ENCODE data around the gene IL4R.

Gene IL4R

DNA sequence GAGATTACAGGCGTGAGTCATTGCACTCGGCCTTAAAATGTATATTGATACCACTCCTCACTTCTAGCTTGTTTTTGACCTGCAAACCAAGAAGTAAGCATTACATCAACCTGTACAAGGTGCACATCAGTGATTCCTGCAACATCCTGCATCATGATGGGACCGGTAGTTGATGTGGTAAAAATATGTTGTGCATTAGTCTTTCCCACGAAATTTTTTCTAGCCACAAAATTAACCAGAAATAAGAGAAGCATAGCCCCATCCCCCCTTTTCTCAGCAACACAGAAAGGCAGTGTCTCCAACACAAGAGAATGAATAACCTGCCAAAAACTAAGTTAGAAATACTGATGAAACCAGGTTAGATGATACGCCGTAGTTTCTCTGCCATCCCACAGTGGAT, 24.1 kb upstream of the IL4R start:
- no peak for DNase-seq

DNA sequence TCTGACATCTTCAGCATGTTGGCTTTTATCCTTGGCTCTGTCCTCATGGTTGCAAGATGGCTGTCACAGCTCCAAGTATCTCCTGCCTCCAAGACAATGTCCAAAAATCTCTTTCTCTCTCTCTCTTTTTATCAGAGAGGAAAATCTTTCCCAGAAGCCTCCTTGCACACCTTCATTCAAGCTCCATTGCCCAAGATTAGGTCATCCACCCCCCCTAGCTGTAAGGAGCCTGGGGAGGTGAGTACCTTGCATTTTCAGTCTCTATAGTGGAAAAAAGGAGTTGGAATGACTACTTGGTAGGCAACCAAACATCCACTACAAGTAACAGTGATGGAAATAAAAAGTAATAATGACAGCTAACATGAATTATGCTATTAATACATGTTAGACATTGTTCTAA, 23.2 kb upstream of the IL4R start:
- no peak for DNase-seq

DNA sequence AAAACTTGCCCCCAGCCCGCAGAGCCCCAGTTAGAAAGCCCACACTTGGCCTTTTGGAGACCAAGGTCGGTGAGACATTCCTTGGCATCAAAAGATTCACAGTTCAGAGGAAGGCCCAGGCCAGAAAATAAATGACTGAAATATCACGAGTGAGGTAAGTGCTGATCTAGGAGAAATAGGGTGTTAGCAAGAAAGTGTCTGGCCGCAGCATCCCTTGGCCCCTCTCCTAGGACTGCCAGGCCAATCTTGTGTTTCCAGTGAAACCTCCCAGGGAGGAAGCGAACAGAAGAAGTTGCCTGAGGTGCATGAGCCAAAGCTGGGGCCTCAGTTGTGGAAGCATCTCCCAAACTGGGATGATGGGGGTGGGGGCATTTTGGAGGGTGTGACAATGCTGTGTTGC, 22.7 kb upstream of the IL4R start:
- no peak for DNase-seq

DNA sequence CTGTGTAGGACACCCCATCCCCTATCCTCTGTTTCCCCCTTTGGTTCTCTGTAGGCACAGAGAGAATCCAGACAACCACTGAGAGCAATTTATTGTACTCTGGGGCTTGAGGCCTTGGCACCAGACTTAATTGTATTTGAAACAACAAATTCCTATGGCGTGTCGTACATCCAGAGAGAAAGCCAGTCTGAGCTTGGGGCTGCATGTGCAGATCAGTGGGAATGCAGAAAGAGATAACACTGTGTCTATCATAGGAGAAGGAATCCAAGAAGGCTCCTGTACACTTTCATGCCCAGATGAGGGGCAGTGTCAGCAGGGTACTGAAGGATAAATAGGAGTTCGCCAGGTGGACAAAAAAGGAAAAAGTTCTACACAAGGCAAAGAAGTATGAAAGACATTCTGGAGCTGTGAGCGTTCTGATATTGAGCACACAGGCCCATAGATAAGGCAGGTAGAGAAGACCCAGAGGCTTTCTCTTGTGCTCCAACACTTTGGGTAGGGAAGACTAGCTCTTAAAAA, 22.0 kb upstream of the IL4R start:
- no peak for DNase-seq

DNA sequence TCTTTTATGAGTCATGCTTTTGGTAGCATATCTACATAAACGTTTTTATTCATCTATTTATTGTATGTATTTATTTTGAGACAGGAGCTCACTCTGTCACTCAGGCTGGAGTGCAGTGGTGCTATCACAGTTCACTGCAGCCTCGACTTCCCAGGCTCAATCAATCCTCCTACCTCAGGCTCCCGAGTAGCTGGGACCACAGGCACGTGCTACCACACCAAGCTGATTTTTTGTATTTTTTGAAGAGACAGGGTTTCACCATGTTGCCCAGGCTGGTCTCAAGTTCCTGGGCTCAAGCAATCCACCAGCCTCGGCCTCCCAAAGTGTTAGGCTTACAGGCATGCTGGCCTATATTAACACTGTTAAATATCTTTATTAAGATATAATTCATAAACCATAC, 20.4 kb upstream of the IL4R start:
- no peak for DNase-seq

DNA sequence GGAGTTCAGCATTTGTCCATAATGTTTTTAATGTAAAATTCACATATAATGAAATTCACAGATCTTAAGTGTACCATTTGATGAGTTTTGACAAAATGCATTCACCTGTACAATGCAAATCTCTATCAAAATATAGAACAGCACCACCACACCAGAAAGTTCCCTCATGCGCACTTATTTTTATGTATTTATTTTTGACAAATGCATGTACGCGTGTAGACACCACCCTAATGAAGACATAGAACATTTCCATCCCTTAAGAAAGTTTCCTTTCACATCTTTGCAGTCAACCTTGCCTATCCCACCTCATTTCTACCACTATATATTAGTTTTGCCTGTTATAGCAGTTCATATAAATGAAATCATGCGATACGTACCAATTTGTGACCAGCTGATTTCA, 15.6 kb upstream of the IL4R start:
- DNase-seq = no peak

DNA sequence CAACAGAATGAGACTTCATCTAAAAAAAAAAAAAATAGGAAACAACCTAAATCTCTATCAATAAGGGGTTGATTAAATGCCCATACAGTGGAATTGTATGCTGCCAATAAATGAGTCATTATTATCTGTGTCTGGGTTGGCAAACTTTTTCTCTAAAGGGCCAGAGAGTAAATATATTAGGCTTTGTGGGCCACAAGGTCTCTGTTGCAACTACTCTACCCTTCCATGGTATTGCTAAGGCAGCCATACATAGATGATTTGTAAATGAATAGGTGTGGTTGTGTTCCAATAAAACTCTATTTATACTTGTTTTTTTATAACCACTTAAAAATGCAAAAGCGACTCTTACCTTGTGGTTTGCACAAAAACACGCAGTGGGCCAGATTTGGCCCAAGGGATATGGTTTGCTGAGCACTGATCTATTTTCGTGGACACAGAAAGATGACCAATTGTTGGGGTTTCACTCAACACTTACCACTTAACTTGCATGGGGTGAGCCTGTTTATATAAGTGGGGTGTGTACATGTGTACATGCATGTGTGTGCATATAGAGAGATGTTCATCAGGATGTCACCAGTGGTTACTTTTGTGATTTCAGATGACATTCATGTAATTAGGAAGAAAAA, 12.4 kb upstream of the IL4R start:
- no peak for DNase-seq

DNA sequence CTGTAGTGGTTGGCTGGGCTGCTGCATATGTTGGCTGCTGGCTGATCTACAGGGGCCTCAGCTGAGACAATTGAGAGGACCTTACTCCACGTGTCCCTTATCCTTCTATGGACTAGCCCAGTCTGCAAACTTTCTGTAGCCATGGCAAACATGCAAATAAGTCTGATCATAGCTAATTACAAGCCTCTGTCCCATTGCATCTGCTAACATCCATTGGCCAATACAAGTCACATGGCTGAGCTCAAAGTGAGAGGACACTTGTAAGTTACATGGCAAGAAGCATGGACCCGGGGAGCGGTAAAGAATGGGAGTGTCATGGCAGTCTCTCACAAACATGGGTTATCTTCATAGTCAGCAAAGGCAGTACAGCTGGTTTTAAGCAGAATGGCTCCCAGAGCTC, 11.6 kb upstream of the IL4R start:
- DNase-seq = no peak

DNA sequence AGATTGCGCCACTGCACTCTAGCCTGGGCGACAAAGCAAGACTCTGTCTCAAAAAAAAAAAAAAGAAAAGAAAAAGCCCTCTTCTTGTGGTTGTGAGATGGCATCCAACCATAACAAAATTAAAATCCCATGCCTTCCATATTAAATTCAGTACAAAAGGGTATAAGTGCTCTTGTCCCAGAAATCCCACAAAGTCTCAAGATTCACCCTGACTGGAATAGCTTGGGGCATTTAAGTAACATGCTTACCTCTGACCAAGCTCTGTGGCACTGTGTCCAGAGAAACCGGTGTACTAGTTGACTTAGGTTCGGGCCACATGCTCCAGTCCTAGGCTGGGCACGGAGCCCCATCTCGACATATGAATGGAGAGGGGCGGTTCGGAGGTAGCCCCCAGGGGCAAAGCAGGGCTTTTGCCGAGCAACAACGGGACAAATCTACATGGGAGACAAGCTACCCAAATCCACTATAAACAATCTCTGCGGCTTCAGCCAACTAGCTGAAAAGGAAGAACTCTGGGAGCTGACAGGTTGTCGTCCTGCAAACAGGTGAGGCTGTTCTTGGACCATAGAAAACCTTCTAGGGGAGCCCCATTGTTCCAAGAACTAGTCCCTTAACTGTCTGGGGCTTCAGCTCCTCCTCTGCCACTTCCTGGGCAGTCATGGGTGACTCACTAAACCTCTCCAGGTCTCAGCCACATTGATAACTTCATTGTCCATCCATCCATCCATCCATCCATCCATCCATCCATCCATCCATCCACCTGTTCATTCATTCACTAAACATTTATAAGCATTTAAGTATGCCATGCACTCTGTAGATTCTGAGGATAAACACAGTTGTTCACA, 10.3 kb upstream of the IL4R start:
- DNase-seq = no peak

DNA sequence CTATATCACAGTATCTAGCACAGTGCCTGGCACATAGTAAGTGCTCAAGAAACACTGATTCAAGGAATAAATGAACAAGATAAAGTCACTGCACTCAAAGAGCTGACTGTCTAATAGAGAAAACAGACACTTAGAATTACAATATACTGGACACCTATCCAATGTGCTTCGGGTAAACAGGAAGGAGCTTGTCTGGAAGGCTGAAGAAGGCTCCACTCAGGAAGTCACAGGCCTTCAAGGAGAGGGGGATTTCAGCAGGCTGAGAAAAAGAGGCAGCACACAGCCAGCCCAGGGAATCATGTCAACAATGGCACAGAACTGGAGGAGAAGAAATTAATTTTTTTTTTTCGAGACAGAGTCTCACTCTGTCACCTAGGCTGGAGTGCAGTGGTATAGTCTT, 9.7 kb upstream of the IL4R start:
- no peak for DNase-seq

DNA sequence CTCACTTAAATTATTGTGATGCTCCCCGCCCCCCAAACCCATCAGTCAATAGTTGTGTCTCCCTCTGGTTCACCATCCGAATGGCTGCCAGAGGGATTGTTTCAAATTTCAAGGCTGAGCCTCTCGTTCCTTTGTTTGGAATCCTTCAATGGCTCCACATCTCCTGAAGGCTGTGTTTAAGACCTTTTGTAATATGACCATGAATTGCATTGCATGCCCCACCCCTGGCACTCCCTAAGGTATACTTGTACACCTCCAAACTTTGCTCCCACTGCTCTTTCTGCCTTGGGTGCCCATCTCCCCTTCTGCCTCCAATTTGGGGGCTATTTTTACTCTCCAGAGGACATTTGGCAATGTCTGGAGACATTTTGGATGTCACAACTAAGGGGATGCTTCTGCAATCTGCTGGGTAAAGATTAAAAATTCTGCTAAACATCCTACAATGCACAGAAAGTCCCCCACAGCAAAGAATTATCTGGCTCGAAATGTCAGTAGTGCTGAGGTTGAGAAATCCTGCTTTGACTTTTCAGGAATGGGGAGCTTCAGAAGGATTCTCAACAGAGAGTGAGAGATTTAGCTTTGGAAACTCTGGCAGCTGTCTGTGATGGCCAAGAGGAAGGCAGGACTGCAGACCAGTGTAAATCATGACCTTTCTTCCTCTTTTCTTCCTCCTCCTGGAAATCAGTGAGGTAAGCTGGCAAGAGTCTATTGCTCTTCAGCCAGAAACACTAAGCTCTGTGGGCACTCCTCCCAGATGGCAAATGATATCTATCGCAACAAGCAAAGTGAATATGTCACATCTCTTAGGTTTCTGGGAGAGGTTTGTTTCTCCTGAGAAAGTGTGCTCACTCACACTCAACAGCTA, 8.7 kb upstream of the IL4R start:
- no peak for DNase-seq

DNA sequence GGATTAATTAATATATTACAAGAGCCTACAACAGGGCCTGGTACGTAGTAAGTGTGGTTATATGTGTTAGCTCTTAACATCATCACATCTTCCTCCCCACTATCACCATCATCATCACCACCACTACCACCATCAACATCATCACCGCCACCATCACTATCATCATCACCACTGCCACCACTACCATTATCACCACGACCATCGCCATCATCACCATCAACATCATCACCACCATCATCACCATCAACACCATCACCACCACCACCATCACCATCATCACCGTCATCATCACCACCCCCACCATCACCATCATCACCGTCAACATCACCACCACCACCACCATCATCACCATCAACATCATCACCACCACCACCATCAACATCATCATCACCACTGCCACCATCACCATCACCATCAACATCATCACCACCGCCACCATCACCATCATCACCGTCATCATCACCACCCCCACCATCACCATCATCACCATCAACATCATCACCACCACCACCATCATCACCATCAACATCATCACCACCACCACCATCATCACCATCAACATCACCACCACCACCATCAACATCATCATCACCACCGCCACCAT, 7.8 kb upstream of the IL4R start:
- no peak for DNase-seq

DNA sequence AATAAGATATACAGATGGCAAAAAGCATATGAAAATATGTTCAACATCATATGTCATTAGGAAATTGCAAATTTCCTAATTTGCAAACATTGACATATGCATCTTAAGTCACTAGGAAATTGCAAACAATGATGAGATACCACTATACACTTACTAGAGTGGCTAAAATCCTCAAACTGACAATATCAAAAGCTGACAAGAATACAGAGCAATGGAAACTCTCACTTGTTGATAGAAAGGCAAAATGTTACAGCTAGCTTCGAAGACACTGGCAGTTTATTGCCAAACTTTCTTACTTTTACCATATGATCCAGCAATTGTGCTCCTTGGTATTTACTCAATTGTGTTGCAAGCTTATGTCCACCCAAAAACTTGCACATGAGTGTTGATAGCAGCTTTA, 5.0 kb upstream of the IL4R start:
- DNase-seq = no peak

DNA sequence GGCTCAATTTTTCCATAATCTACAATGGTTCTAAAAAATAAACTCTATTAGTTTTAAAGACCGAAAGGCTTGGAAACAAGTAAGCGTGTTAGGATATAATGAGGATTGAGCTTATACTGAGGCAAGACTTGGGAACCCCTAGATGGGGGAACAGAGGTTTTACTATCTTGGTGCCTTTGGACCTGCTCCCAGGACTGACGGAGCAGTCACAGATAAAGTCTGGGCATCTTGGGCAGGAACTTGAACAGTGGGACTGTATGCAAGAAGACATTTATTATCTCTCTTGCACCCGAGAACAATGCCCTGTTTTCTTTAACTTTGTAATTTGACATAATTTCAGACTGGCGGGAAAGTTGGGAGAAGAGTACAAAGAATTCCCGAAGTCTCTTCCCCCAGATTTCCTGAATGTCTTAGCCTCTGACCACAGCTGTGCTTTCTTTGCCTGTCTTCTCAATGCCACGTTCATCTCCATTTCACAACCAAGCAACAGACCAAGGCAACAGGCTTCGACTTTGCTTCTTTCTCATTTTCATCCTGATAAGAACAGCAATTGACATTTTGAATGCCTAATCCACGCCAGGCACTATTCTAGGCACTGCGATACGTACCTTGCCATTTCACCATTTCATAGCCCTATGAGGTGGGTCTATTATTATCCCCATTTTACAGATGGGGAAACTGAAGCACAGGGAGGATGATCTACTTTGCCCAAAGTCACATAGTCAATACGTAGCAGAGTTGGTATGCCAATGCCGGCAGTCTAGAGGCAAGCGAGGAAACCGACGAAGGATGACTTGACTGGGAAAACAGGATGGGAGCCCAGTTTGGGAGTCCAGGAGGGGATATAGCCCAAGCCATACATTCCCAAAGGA, 3.0 kb upstream of the IL4R start:
- no peak for DNase-seq

DNA sequence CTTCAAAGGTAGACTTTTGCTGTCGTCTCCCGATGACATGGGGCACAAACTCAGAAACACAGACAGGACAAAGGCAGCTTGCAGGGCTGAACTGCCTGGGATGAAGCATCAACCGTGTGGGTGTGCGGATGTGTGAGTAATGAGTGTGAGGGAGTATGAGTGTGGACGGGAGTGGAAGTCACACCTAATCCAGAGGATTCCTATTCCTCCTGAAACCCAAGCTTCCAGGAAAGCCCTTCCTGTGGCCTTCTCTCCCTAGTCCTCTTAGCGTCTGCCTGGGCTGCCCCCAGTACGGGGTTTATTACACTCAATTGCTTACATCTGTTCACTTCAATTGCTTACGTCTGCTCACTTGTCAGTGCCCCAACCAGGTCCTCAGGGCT, 2.3 kb upstream of the IL4R start:
- DNase-seq = peak; percentile 45

DNA sequence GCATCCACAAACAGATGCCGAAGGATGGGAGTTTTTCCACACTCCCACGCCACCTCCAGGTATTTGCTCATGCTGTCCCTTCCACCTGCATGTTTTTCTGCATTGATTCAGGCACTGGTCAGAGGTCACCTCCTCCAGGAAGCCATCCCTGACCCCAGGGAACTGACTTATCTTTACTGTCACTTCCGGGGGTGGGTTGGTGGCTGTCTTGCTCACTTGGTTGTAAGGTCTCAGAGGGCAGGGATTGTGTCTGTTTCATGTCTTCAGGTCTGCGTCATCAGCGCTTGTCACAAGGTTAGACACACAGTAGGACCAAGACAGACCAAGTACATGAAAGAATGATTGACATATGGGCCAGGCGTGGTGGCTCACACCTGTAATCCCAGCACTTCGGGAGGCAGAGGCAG, 1.9 kb upstream of the IL4R start:
- DNase-seq = no peak

DNA sequence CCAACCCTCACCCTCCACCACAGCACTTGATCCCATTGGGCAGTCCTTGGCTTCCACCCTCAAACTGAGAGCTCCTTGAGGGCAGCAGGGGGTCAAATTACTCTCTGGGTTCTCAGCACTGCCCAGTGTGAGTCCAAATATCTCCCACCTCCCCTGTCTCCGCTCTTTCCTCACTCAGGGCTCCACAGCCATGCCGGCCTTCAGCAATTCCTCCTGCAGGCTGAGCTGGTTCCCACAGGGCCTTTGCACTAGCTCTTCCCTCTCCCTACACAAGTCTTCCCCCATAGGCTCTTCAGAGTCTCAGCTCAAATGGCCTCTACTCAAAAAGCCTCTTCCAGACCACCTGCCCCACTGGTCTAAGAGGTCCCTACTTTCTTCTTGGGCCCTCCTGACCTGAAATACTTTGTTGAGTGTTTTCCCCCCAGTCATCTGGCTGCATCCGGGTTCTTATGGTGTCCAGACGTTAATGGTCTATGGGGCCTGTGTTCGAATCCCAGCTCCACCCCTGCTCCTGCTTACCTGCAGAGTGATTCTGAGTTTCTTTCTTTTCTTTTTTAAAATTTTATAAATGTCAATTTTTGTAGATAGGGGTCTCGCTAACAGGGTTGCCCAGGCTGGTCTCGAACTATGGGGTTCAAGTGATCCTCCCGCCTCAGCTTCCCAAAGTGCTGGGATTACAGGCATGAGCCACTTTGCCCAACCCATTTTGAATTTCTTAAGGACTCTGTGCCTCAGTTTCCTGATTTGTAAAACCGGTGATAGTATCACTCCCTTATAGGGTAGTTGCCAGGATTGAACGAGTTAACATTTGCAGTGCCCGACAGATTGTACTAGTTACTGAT, 973 bp upstream of the IL4R start:
- no peak for DNase-seq

DNA sequence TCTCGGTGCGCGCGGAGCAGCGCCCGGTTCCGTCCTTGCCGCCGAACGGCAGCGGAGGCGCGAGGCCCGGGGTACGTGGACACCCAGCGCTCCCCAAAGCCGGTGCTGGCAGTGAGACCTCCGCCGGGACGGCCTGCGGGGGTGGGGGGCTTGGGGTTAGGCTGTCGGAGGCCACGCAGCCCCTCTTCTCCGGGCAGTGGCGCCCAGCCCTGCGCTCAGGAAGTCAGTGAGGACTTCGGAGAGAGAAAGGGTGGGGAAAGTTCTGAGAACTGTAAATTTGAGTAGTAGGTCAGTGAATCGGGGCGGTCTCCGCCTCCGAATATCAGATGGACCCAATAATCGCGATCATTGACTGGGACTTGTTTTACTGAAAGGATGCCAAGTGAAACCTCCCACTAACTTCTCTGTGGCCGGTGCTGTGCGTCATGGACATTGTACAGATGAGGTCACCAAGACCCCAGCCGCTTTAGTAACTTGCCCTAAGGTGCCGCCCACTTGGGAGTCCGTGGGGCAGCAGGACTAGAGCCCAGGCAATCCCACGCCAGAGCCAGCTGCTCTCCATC, 468 bp downstream of the IL4R start:
- DNase-seq = peak; percentile 64

DNA sequence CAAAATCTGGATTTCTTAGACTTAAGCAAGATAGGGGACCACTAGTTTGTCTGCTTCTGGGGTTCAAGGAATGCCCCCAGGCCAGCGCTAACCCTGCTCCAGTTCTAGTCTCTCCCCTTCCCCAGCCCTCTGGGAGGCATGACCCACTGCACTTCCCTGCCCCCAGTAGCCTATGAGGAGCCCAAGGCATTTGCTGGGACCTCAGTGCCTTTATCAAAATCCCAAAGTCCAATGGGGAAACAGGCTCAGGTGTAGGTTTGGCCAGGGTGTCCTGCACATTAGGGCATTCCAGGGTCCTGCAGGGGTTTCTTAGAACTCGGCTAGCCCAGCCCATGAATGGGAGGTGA, 1.2 kb downstream of the IL4R start:
- DNase-seq = no peak

DNA sequence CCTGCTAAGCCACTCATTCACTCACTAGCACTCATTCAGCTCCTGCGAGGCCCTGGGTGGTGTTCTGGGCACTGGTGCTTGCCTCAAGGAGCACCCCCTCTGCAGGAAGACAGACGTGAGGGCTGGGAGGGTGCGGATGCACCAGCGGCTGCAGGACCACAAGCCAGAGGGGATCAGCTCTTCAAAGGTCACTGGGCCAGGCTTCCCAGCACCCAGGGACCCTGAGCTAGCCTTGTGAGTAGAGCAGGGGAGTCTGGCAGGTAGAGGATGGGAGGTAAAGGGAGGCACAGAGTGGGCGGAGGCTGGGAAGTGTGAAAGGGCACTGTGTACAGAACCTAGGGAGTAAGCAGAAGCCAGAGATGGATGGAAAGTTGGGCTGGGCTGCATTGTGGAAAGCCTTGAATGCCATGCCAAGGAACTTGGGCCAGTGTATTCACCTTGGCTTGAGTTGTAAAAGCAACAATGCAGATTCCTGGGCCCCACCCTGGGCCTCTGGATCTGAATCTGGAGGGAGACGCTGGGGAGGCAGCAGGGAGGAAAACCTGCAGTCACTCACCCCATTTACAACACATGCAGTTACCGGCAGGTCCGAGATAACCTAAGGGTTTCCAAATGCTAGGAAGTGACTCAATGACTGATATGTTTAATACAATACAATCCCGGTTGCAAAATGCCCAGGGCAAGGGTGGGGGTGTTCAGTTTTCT, 1.7 kb downstream of the IL4R start:
- no peak for DNase-seq
